ENCODE data around the gene OVCH2.

Gene OVCH2

DNA sequence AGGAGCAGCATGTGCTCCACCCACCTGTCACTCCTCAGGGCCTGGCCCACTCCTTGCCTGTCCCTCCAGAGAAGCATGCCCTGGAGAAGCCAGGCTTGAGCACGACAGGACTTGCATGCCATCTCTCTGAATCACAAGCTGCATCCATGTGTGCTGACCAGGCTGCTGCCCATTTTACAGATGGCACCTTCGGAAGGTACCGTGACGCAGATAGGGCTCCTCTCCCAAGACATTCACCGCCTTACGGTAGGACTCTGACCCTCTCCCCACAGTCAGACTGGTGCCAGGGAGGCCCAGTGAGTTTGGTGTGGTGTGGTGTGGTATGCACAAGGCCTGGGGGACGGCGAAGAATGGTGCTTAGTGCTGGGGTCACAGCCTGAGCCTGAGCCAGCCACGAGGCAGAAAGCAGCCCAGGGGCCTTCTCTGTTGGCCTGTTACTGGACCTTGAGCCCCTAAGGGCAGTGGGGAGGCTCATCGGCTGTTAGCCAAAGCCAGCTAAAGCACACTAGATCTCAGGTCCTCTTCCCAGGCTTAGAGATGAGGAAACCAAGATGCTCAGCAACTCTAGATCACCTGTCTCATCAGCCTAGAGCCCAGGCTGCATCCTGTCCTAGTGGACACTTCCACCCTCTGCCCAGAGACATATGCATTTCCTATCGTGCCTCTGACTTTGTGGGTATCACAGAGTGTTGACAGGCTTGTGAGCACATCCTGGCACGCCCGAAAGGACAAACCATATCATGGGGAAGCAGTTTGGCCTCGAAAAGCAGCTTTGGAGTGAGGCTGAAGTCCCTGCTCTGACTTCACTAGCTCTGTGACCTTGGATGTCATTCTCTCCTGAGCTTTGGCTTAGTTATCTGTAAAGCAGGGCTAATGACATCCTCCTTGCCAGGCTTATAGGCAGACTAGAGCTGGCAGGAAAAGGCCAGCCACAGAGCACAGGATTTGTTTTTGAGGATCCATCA is 50.7 kb downstream of the OVCH2 start:
- no peak overlapping the region for H3K4me3 ChIP-seq (ENCODE audit: low read depth in 1 of 2, low read length in 2 of 2)
- no peaks in the 10 kb centered on the region for H3K9me3 ChIP-seq (ENCODE audit: control insufficient read depth in 1 of 2, low read length in 2 of 2)
- H3K27ac ChIP-seq (ENCODE audit: low read length), result no peak overlapping the region
- no peaks in the 10 kb centered on the region for H3K27me3 ChIP-seq (ENCODE audit: low read depth, low read length)
- H3K4me1 ChIP-seq (ENCODE audit: control insufficient read depth in 1 of 2, insufficient read depth in 2 of 2, low read length in 2 of 2), result no peaks in the 10 kb centered on the region
- H3K36me3 ChIP-seq (ENCODE audit: control insufficient read depth in 1 of 2, insufficient read depth in 2 of 2, low read length in 2 of 2), result peaks cover 31 to 46% of the 10 kb centered on the region in 2 donors

GRCh38 chr11:7654195-7654705 is 52.0 kb downstream of the OVCH2 start:
- no peak overlapping the region for H3K27ac ChIP-seq (ENCODE audit: low read length)
- no peak overlapping the region for H3K4me3 ChIP-seq (ENCODE audit: low read depth in 1 of 2, low read length in 2 of 2)
- H3K9me3 ChIP-seq (ENCODE audit: control insufficient read depth in 1 of 2, low read length in 2 of 2), result no peaks in the 10 kb centered on the region
- no peaks in the 10 kb centered on the region for H3K27me3 ChIP-seq (ENCODE audit: low read depth, low read length)
- peaks cover 41 to 57% of the 10 kb centered on the region in 2 donors for H3K36me3 ChIP-seq (ENCODE audit: control insufficient read depth in 1 of 2, insufficient read depth in 2 of 2, low read length in 2 of 2)
- H3K4me1 ChIP-seq (ENCODE audit: control insufficient read depth in 1 of 2, insufficient read depth in 2 of 2, low read length in 2 of 2), result no peaks in the 10 kb centered on the region

- peaks cover 41 to 58% of the 10 kb centered on the region in 2 donors for H3K36me3 ChIP-seq (ENCODE audit: control insufficient read depth in 1 of 2, insufficient read depth in 2 of 2, low read length in 2 of 2)
- H3K27me3 ChIP-seq (ENCODE audit: low read depth, low read length), result no peaks in the 10 kb centered on the region
- no peaks in the 10 kb centered on the region for H3K4me1 ChIP-seq (ENCODE audit: control insufficient read depth in 1 of 2, insufficient read depth in 2 of 2, low read length in 2 of 2)
- H3K27ac ChIP-seq (ENCODE audit: low read length), result no peak overlapping the region
- H3K9me3 ChIP-seq (ENCODE audit: control insufficient read depth in 1 of 2, low read length in 2 of 2), result no peaks in the 10 kb centered on the region
- no peak overlapping the region for H3K4me3 ChIP-seq (ENCODE audit: low read depth in 1 of 2, low read length in 2 of 2)
These were observed 54.6 kb downstream of the OVCH2 start for GRCh38 chr11:7651700-7652099.

DNA sequence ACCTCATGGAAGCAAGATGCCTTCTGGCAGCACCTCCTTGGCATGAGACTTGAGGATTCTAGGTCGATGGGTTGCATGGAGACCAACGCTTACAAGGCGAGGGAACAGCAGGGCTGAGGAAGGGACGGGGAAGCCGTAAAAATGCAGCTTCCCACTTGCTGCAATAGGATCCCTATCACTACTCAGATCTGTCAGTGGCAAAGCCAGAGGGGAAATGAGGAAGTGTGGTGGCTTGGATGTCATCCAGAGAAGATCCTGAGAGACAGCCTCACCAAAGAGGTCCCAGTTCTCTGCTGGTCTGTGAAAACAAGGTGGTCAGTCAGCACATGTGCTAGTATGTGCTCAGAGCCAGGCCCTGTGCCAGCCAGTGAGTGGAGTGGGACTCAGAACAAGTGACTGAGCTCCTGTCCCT is 55.1 kb downstream of the OVCH2 start:
- H3K27ac ChIP-seq (ENCODE audit: low read length), result no peak overlapping the region
- no peaks in the 10 kb centered on the region for H3K9me3 ChIP-seq (ENCODE audit: control insufficient read depth in 1 of 2, low read length in 2 of 2)
- H3K27me3 ChIP-seq (ENCODE audit: low read depth, low read length), result no peaks in the 10 kb centered on the region
- no peaks in the 10 kb centered on the region for H3K4me1 ChIP-seq (ENCODE audit: control insufficient read depth in 1 of 2, insufficient read depth in 2 of 2, low read length in 2 of 2)
- H3K4me3 ChIP-seq (ENCODE audit: low read depth in 1 of 2, low read length in 2 of 2), result no peak overlapping the region
- H3K36me3 ChIP-seq (ENCODE audit: control insufficient read depth in 1 of 2, insufficient read depth in 2 of 2, low read length in 2 of 2), result peaks cover 41 to 58% of the 10 kb centered on the region in 2 donors

DNA sequence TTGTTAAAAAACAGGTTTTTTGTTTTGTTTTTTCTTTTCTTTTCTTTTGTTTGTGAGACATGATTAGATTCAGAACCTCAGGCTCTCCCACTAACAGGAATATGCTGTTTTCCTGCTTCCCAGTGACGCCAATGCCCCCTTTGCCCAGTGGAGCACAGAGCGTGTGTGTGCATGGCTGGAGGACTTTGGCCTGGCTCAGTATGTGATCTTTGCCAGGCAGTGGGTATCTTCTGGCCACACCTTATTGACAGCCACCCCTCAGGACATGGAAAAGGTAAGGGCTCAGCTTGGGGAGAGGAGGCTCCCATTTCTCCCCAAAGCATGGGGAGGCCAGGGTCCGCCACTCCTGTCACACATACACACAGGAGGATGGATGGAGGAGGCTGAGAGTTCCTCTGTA is 58.0 kb downstream of the OVCH2 start:
- Histone ChIP-seq H3K4me3 (ENCODE audit: low read depth in 1 of 2, low read length in 2 of 2) (no peak overlapping the region), H3K36me3 (ENCODE audit: control insufficient read depth in 1 of 2, insufficient read depth in 2 of 2, low read length in 2 of 2) (peaks cover 34 to 37% of the 10 kb centered on the region in 2 donors), H3K27ac (ENCODE audit: low read length) (no peak overlapping the region), H3K27me3 (ENCODE audit: low read depth, low read length) (no peaks in the 10 kb centered on the region), H3K9me3 (ENCODE audit: control insufficient read depth in 1 of 2, low read length in 2 of 2) (no peaks in the 10 kb centered on the region), H3K4me1 (ENCODE audit: control insufficient read depth in 1 of 2, insufficient read depth in 2 of 2, low read length in 2 of 2) (no peaks in the 10 kb centered on the region)

DNA sequence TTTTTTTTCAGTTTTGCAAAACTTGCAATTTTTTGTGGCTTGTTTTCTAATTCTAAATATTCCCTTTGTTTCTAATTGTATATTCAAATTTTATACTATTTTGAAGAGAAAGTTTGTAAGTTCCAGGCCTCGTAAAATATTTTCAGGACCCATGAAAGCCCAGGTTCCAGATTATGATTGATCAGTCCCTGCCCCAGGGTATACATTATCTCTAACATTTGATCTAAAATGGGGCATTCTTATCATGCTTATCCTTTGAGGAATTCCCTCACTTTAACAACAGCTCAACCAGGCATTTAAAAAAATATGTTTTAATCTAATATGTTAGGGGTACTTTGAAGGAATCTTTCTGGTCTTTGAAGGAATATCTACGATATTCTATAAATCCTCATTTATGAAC is 59.4 kb downstream of the OVCH2 start:
- Histone ChIP-seq H3K27me3 (ENCODE audit: low read depth, low read length) (no peaks in the 10 kb centered on the region), H3K36me3 (ENCODE audit: control insufficient read depth in 1 of 2, insufficient read depth in 2 of 2, low read length in 2 of 2) (peaks cover 29 to 36% of the 10 kb centered on the region in 2 donors), H3K27ac (ENCODE audit: low read length) (no peak overlapping the region), H3K9me3 (ENCODE audit: control insufficient read depth in 1 of 2, low read length in 2 of 2) (no peaks in the 10 kb centered on the region), H3K4me3 (ENCODE audit: low read depth in 1 of 2, low read length in 2 of 2) (no peak overlapping the region), H3K4me1 (ENCODE audit: control insufficient read depth in 1 of 2, insufficient read depth in 2 of 2, low read length in 2 of 2) (no peaks in the 10 kb centered on the region)

- Histone ChIP-seq H3K4me1 (ENCODE audit: control insufficient read depth in 1 of 2, insufficient read depth in 2 of 2, low read length in 2 of 2) (no peaks in the 10 kb centered on the region), H3K27ac (ENCODE audit: low read length) (no peak overlapping the region), H3K36me3 (ENCODE audit: control insufficient read depth in 1 of 2, insufficient read depth in 2 of 2, low read length in 2 of 2) (peaks cover 24 to 42% of the 10 kb centered on the region in 2 donors), H3K9me3 (ENCODE audit: control insufficient read depth in 1 of 2, low read length in 2 of 2) (no peaks in the 10 kb centered on the region), H3K4me3 (ENCODE audit: low read depth in 1 of 2, low read length in 2 of 2) (no peak overlapping the region), H3K27me3 (ENCODE audit: low read depth, low read length) (no peaks in the 10 kb centered on the region)
These were observed 61.1 kb downstream of the OVCH2 start for GRCh38 chr11:7645206-7645605.

- Histone ChIP-seq H3K4me3 (ENCODE audit: low read depth in 1 of 2, low read length in 2 of 2) (no peak overlapping the region), H3K36me3 (ENCODE audit: control insufficient read depth in 1 of 2, insufficient read depth in 2 of 2, low read length in 2 of 2) (peaks cover 24 to 42% of the 10 kb centered on the region in 2 donors), H3K4me1 (ENCODE audit: control insufficient read depth in 1 of 2, insufficient read depth in 2 of 2, low read length in 2 of 2) (peaks cover 0 to 6% of the 10 kb centered on the region in 2 donors), H3K27me3 (ENCODE audit: low read depth, low read length) (no peaks in the 10 kb centered on the region), H3K27ac (ENCODE audit: low read length) (no peak overlapping the region), H3K9me3 (ENCODE audit: control insufficient read depth in 1 of 2, low read length in 2 of 2) (no peaks in the 10 kb centered on the region)
These were observed 63.0 kb downstream of the OVCH2 start for GRCh38 chr11:7643314-7643713.

- Histone ChIP-seq H3K36me3 (ENCODE audit: control insufficient read depth in 1 of 2, insufficient read depth in 2 of 2, low read length in 2 of 2) (peaks cover 24 to 42% of the 10 kb centered on the region in 2 donors), H3K4me3 (ENCODE audit: low read depth in 1 of 2, low read length in 2 of 2) (no peak overlapping the region), H3K27ac (ENCODE audit: low read length) (no peak overlapping the region), H3K4me1 (ENCODE audit: control insufficient read depth in 1 of 2, insufficient read depth in 2 of 2, low read length in 2 of 2) (peaks cover 0 to 6% of the 10 kb centered on the region in 2 donors), H3K9me3 (ENCODE audit: control insufficient read depth in 1 of 2, low read length in 2 of 2) (no peaks in the 10 kb centered on the region), H3K27me3 (ENCODE audit: low read depth, low read length) (no peaks in the 10 kb centered on the region)
These were observed 63.5 kb downstream of the OVCH2 start for GRCh38 chr11:7642747-7643146.

- Histone ChIP-seq H3K4me1 (ENCODE audit: control insufficient read depth in 1 of 2, insufficient read depth in 2 of 2, low read length in 2 of 2) (peaks cover 0 to 6% of the 10 kb centered on the region in 2 donors), H3K36me3 (ENCODE audit: control insufficient read depth in 1 of 2, insufficient read depth in 2 of 2, low read length in 2 of 2) (peaks cover 24 to 50% of the 10 kb centered on the region in 2 donors), H3K9me3 (ENCODE audit: control insufficient read depth in 1 of 2, low read length in 2 of 2) (no peaks in the 10 kb centered on the region), H3K27me3 (ENCODE audit: low read depth, low read length) (no peaks in the 10 kb centered on the region), H3K4me3 (ENCODE audit: low read depth in 1 of 2, low read length in 2 of 2) (no peak overlapping the region), H3K27ac (ENCODE audit: low read length) (no peak overlapping the region)
These were observed 65.5 kb downstream of the OVCH2 start for GRCh38 chr11:7640816-7641215.

- peak overlapping the region; percentile 25 for H3K27ac ChIP-seq (ENCODE audit: low read length)
These were observed 66.6 kb downstream of the OVCH2 start for GRCh38 chr11:7639643-7640025.

More at GRCh38 chr11:7639643-7640025, 66.6 kb downstream of the OVCH2 start:
- H3K4me3 ChIP-seq (ENCODE audit: low read depth in 1 of 2, low read length in 2 of 2), result no peak overlapping the region
- H3K36me3 ChIP-seq (ENCODE audit: control insufficient read depth in 1 of 2, insufficient read depth in 2 of 2, low read length in 2 of 2), result peaks cover 28 to 61% of the 10 kb centered on the region in 2 donors
- peaks cover 0 to 6% of the 10 kb centered on the region in 2 donors for H3K4me1 ChIP-seq (ENCODE audit: control insufficient read depth in 1 of 2, insufficient read depth in 2 of 2, low read length in 2 of 2)
- no peaks in the 10 kb centered on the region for H3K27me3 ChIP-seq (ENCODE audit: low read depth, low read length)
- no peaks in the 10 kb centered on the region for H3K9me3 ChIP-seq (ENCODE audit: control insufficient read depth in 1 of 2, low read length in 2 of 2)

Measured in muscle layer of duodenum (tissue), 2 donors.